T1000 (cell line): ENCODE measurements around the gene GLS.
"Not testable (repeated sequence)": the region's sequence is repeated elsewhere in the genome, so short reads cannot be mapped to it uniquely, and the experiment has no call there.

Source experiments
- DNase-seq: peaks from one replicate; lab custom pipeline; 2025; ENCODE audit warnings: mixed read lengths; lab: John Stamatoyannopoulos, UW

The GLS gene

GRCh38 chr2:190880378-190881083, at the start of gene GLS:
Gene GLS (plus strand): TSS chr2:190880821. CDS start chr2:190881085, 264 bp downstream.
- peak; percentile 86 for DNase-seq

DNA sequence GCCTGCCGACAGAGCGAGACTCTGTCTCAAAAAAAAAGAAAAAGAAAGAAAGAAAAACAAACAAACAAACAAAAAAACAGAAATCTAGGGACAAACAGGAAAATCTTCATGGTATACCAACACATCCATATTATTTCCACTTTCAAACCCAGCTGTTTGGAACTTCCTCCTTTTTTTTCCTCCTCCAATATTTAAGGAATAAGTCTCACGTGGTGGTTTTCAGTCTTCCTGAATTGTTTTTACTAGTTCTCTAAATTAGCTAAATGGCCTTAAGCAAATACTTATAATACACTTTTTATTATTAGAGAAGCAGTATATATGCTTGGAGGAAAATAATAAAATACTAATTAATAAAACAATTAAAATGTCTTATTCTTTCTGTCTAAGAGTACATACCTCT, 48.7 kb upstream of the GLS start:
- no peak for DNase-seq

DNA sequence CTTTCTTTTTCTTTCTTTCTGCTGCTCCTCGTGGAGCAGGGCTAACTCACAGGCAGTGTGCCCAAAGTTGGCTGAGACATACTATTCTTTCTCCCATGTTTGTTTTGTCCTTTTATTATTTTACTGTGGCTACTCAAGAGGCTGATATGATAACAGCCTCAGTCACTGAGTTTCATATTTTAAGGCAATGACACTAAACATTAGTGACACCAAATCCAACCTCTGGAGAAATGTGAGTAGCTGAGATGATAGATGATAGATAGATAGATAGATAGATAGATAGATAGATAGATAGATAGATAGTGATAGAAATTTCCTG, 45.8 kb upstream of the GLS start:
- DNase-seq = no peak

- DNase-seq = peak; percentile 50
Measured at GRCh38 chr2:190835303-190835930, 45.2 kb upstream of the GLS start.

GRCh38 chr2:190836767-190837166, 43.9 kb upstream of the GLS start:
- DNase-seq = no peak

GRCh38 chr2:190837420-190837819, 43.2 kb upstream of the GLS start:
- DNase-seq = no peak

- DNase-seq = no peak
Measured at GRCh38 chr2:190837952-190838361, 42.7 kb upstream of the GLS start.

DNA sequence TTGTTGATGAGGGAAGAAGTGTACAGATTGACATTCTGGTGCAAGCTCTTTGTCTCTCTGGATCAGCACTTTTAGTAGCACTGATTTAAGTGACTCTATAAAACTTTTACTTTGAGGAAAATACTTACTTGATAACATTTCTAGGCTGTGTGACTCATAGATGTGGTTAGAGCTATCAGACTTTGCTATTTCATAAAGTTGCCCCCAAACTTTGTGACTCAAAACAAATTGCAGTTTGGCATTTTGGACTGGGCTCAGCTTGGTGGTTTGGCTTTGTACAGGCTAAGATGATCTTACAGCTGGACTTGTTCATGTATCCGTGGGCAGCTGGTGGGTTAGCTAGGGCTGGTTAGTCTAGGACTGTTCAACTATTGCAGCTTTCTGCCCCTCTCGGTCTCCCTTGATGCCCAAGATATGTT, 42.1 kb upstream of the GLS start:
- DNase-seq = peak; percentile 23

DNA sequence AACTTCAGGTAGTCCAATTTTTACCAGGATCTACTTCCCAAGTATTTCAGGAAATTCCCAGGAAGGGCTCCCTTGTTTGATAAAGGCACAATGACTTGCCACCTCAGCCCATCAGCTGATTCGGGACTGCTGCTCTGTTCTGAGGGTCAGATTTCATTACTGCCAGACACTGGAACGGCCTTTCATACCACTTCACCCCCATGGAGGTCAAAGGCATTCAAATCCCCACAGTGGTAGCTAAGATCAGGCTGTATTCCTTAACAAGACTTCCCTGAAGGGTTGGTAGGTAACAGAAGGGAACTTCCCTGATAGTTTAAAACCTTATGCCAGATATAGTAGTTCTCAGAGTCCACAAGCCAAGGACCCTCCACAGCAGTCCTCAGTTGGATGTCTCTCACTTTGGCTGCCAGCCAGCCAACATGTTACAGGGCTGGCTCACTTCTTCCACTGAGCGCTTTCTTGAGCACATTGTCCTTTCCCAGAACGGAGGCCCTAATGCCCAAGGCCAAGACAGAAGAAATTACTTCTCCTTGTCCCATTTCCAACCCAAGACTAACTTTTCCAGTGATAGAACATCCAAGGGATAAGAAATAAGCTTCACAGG, 40.0 kb upstream of the GLS start:
- no peak for DNase-seq

DNA sequence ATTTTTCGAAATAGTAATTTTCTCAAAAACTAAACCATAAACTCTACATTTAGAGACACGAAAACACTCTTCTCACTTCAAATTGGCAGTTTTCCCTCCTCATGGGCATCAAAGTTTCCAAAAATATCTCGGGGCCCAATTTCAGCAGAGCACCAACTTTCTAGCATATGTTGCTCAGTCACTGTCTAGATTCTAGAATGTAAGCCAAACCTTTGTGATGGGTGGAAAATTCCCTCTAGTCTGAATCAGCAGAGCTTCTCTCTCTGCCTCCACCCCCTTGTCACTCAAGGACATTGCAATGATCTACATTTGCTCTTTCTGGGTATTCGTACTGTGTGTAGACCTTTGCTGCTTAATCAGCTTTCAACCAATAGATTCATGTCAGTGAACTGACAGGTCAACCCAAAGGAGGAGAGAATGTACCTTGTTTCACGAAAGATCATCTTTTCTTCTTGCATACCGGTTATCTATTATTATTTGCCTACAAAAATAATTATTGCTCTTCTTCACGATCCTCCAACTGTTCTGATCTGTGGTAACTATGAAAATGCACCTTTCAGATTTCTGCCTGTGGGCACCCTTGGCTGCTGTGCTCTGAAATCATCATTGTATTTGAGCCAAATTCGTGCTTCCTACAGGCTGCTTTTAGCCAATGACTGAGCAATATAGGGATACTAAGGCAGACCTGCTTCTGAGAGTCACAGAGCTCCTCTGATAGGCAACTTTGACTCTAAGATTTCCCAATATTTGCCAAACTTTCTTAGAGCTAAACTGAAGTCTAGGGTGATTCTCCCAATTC, 38.7 kb upstream of the GLS start:
- no peak for DNase-seq

DNA sequence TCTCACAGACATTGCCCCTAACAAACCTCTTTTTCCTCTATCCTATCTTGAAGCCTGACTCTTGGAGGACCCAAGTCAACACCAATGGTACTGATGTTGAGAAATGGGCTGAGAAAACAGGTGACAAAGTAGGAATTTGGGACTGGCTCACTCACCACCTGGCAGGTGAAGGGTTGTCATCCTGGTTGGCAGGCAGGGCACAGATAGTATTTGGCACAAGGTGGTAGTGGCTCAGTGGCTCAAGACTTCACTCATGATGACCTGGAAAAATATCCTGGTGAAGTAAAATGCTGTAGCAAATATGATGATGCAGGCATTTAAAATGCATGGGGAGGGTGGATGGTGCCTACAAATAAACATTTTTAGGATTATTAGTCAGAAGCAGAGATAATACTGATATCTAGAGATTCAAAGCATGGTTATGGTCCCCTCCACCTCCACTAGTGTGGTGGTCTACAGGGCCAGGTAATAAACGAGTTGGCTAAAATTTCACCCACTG, 38.0 kb upstream of the GLS start:
- no peak for DNase-seq

- no peak for DNase-seq
Measured at GRCh38 chr2:190843890-190844699, 36.5 kb upstream of the GLS start.

DNA sequence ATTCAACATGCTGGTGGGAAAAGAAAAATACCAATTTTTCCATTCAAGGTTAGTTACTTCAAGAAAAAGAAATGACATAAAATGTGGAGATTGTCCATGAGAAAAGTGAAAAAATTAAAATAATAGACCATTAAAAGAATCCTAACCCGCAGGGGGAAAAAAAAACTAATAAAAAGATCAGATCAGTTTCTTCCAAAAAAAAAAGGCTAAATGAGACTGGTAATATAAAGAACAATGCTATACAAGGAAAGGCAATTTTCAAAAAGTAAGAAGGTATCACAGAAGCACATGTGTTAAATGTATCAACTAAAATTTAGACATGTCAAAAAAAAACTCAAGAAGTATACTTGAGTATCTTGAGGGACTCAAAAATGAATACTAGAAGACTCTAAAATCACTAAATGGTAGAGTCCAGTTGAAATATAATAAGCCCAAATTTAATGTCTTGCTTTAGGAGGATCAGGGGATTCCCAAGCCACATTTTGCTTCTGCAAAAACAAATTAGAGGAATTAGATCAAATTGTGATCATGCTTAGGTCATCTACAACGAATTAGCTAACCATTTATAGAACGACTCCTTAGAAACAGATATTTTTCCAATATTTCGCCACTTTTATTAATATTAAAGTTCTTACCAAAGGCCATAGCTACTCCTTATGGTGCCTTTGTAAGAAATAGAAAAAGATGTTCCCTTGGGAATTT, 35.8 kb upstream of the GLS start:
- no peak for DNase-seq

DNA sequence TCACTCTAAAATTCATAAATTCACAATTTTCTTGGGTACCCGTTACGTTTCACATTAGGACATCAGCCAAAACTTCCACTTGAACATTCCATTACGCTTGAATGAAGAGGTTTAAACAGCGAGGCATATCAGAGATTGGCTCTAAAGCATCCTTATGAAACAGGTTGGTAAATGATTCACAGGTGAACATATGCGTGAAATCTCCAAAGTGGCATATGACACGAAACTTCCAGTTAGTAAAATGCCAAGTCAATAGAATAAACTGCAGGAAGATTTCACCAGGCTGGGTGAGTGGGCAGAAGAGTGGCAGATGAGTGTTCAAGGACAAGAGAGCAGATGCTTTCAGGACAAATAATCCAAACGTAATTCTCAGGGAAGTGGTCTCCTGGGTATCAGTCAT, 33.9 kb upstream of the GLS start:
- DNase-seq = no peak

DNA sequence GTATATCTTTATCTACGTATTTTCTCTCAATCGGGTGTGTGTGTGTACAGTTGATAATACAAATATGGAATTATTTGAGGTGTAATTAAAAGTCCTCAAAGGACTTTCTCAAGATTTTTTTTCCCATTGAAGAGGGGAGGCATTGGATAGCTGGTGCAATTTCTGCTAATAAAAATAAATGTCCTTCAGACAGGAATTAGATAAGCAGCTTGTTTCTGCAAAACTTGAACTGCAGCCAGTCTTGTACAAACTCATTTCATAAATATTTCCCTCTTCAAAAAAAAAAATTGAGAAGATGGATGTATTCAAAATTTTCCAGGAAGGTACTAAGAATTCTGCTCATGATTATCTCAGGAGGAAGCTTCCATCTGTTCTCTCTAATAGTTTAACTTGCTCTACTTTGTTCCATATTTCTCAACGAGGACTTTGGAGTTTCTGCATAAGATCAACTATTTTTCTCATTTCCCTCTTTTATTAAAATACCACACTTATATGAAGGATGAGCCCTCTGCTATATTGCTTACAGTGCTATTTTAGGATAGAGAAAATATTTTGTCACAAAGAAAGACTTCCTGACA, 33.0 kb upstream of the GLS start:
- DNase-seq = no peak

DNA sequence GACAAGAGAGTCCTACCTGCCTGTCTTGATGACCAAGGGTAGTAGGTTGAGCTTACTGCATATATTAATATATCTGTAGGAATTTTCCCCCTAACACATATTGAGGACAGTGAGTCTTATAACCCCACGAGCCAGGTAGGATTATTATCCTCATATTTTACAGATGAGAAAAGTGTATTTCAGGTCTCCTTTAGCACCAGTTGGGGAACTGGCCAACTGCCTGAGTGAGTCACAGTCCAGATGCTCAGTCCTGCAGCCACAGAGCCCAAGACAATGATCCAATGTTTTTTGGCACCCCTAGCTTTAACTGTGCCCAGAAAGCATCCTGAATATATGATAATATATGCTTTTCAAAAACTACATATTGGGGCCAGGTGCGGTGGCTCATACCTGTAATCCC, 30.8 kb upstream of the GLS start:
- no peak for DNase-seq

DNA sequence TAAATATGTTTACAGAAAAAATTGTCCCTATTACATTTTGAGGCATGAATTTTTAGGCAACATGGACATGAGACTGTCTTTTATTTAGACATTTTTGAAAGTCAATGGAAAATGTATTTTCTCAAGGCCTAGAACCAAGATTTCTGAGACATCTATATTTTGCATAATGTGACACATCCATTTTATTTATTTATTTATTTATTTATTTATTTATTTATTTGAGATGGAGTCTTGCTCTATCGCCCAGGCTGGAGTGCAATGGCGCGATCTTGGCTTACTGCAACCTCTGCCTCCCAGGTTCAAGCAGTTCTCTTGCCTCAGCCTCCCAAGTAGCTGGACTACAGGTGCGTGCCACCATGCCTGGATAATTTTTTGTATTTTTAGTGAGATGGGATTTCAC, 27.6 kb upstream of the GLS start:
- DNase-seq = not testable (repeated sequence)

DNA sequence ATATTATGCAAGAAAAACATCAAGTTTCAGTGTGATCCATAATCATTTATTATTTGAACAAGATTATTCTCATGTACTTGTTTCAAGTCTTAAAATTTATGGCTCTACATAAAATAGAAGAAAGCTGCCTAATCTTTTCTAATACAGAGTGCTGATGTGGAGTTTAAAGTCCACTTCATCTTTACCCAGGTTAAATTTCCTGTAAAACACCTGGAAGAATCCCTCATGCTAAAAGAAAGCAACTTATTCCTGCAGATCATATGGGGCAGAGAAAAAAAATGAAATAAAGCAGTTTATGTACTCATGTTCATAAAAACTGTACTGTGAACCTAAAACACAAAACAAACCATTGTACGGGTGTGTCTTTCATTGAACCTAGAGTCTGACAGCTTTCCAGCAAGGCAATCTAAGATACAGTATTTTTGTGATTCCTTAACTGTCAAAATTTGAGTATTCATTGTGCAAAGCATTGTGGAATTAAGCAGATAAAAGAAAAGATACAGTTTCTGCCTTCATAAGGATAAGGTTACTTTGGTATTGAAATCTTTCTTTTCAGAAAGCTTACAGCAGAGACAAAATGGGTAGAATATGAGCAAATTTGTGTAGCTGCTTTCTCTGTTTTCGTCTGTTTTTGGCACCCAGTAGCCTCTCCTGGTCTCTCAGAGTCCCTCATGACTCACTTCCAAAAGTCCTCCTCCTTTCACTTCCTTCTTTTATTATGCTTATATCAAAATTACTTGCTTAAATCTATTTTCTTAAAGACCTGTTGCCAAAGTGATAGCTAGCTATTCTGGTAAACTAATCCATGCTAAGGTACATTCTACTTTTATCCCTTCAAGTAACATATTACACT, 26.9 kb upstream of the GLS start:
- no peak for DNase-seq

GRCh38 chr2:190854726-190855125, 25.9 kb upstream of the GLS start:
- DNase-seq = no peak

- no peak for DNase-seq
Measured at GRCh38 chr2:190855245-190855644, 25.4 kb upstream of the GLS start.
